Glutamatergic neuron (in vitro differentiated cells): Measurements from ENCODE around the gene DAB2IP. TPM values are rescaled to one million over a fixed set of nuclear protein-coding genes. Genes with fewer than 3 reads are reported as not detected.
A peak's percentile ranks its signal among the peaks of the same experiment; 100 is the strongest.

ENCODE experiments used
- DNase-seq: peaks from one replicate; pipeline ENCODE4 v3.0.0; 2022
- H3K27ac Mint-ChIP-seq: one replicate; pipeline ENCODE4 v1.8.0; 2020; ENCODE audit warnings: mild to moderate bottlenecking, mixed read lengths, inconsistent platforms; ENCODE audit not compliant: unreplicated experiment
- H3K27me3 Mint-ChIP-seq: one replicate; pipeline ENCODE4 v1.8.0; 2020; ENCODE audit warnings: mild to moderate bottlenecking, moderate library complexity, mixed read lengths, inconsistent platforms; ENCODE audit not compliant: unreplicated experiment
- H3K36me3 Mint-ChIP-seq: one replicate; pipeline ENCODE4 v1.8.0; 2020; ENCODE audit warnings: mild to moderate bottlenecking, mixed read lengths, inconsistent platforms; ENCODE audit not compliant: unreplicated experiment
- H3K4me1 Mint-ChIP-seq: one replicate; pipeline ENCODE4 v1.8.0; 2020; ENCODE audit warnings: mild to moderate bottlenecking, low read depth, mixed read lengths, inconsistent platforms; ENCODE audit not compliant: unreplicated experiment
- H3K4me3 Mint-ChIP-seq: one replicate; pipeline ENCODE4 v1.8.0; 2020; ENCODE audit warnings: mild to moderate bottlenecking, mixed read lengths, inconsistent platforms; ENCODE audit not compliant: unreplicated experiment
- H3K9me3 Mint-ChIP-seq: one replicate; pipeline ENCODE4 v1.8.0; 2020; ENCODE audit warnings: mild to moderate bottlenecking, moderate library complexity, mixed read lengths, inconsistent platforms; ENCODE audit not compliant: unreplicated experiment
- total RNA-seq: library from RNA; stranded (reverse); fragmentation: NEBNext Ultra II Directional; extraction: Animal tissue kit (Norgen Biotek cat#: 25700); gene quantifications from one replicate; pipeline ENCODE4 v1.2.1, GENCODE V29; 2021; ENCODE audit not compliant: unreplicated experiment
- TF ChIP-seq, protein P1 (sequence below): fragments of 200-600 bp; sonication (generic); IDR thresholded peaks from one replicate; pipeline ENCODE4 v1.5.0; 2021; ENCODE audit not compliant: partially characterized antibody, unreplicated experiment

Gene DAB2IP
- total RNA-seq, 1 donor from 2014 or later = 32.9 TPM

GRCh38 chr9:121757281-121757585 lies 105.8 kb downstream of the DAB2IP start:
- Mint-ChIP-seq H3K27me3 (peaks cover 5% of the 10 kb centered on the region), H3K4me1 (no peaks in the 10 kb centered on the region), H3K27ac (no peak overlapping the region), H3K9me3 (peaks cover 7% of the 10 kb centered on the region), H3K36me3 (peaks cover 4% of the 10 kb centered on the region), H3K4me3 (no peak overlapping the region)
- no peak for DNase-seq
- TF ChIP-seq, protein P1, sequence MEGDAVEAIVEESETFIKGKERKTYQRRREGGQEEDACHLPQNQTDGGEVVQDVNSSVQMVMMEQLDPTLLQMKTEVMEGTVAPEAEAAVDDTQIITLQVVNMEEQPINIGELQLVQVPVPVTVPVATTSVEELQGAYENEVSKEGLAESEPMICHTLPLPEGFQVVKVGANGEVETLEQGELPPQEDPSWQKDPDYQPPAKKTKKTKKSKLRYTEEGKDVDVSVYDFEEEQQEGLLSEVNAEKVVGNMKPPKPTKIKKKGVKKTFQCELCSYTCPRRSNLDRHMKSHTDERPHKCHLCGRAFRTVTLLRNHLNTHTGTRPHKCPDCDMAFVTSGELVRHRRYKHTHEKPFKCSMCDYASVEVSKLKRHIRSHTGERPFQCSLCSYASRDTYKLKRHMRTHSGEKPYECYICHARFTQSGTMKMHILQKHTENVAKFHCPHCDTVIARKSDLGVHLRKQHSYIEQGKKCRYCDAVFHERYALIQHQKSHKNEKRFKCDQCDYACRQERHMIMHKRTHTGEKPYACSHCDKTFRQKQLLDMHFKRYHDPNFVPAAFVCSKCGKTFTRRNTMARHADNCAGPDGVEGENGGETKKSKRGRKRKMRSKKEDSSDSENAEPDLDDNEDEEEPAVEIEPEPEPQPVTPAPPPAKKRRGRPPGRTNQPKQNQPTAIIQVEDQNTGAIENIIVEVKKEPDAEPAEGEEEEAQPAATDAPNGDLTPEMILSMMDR = no peak

DNA sequence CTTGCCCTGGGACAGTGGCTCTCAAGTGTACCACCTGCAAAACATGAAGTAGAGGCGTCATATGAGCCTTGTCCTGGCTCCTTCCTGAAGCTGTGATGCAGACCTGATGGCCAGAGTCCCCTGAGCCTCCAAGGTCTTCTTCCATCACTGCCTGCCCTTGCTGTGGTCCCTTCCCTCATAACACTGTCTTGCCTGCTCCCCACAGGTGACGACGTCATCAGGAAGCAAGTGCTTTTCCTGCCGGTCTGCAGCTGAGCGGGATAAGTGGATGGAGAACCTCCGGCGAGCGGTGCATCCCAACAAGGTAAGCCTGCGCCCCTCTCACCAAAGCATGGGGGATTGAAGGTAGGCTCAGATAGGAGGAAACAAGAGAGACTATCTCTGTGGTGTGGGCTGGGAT lies 107.3 kb downstream of the DAB2IP start:
- peaks cover 4% of the 10 kb centered on the region for H3K36me3 Mint-ChIP-seq
- TF ChIP-seq, protein P1 = no peak
- H3K4me1 Mint-ChIP-seq = no peaks in the 10 kb centered on the region
- no peak for DNase-seq
- H3K27me3 Mint-ChIP-seq = peaks cover 5% of the 10 kb centered on the region
- no peak overlapping the region for H3K27ac Mint-ChIP-seq
- no peak overlapping the region for H3K4me3 Mint-ChIP-seq
- H3K9me3 Mint-ChIP-seq = peaks cover 7% of the 10 kb centered on the region

DNA sequence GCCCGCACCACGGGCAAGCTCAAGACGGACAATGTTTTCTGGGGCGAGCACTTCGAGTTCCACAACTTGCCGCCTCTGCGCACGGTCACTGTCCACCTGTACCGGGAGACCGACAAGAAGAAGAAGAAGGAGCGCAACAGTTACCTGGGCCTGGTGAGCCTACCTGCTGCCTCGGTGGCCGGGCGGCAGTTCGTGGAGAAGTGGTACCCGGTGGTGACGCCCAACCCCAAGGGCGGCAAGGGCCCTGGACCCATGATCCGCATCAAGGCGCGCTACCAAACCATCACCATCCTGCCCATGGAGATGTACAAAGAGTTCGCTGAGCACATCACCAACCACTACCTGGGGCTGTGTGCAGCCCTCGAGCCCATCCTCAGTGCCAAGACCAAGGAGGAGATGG lies 108.6 kb downstream of the DAB2IP start:
- Mint-ChIP-seq H3K4me1 (no peaks in the 10 kb centered on the region), H3K9me3 (peaks cover 7% of the 10 kb centered on the region), H3K27ac (peak overlapping the region; percentile 55), H3K27me3 (peaks cover 7% of the 10 kb centered on the region), H3K4me3 (no peak overlapping the region), H3K36me3 (peaks cover 4% of the 10 kb centered on the region)
- DNase-seq = no peak
- TF ChIP-seq, protein P1 = no peak

GRCh38 chr9:121760571-121760970 lies 109.1 kb downstream of the DAB2IP start:
- Mint-ChIP-seq H3K4me3 (no peak overlapping the region), H3K27me3 (peaks cover 7% of the 10 kb centered on the region), H3K4me1 (no peaks in the 10 kb centered on the region), H3K36me3 (peaks cover 4% of the 10 kb centered on the region), H3K9me3 (peaks cover 7% of the 10 kb centered on the region), H3K27ac (no peak overlapping the region)
- TF ChIP-seq, protein P1 = no peak
- DNase-seq = no peak

- no peak overlapping the region for H3K27ac Mint-ChIP-seq
- TF ChIP-seq, protein P1 = no peak
- H3K4me1 Mint-ChIP-seq = peaks cover 4% of the 10 kb centered on the region
- no peak for DNase-seq
- peaks cover 9% of the 10 kb centered on the region for H3K9me3 Mint-ChIP-seq
- peaks cover 10% of the 10 kb centered on the region for H3K27me3 Mint-ChIP-seq
- no peak overlapping the region for H3K4me3 Mint-ChIP-seq
- peaks cover 4% of the 10 kb centered on the region for H3K36me3 Mint-ChIP-seq
These were observed 111.7 kb downstream of the DAB2IP start for GRCh38 chr9:121763131-121763530.
